GM23338 (cell line): Measurements from ENCODE around the gene ACSL3. TPM values are rescaled to one million over a fixed set of nuclear protein-coding genes. Genes with fewer than 3 reads are reported as not detected.

Experiments
- ATAC-seq: fragments of 200-7000 bp; cut with Tn5 transposase; 3 replicates; pipeline ENCODE4 v1.9.1; 2020
- DNase-seq: peaks from one replicate; pipeline ENCODE4 v3.0.0-alpha.2; 2015; ENCODE audit warnings: low spot score
- H2AFZ ChIP-seq: fragments of 200-600 bp; sonication (generic); 2 replicates; pipeline ENCODE4 v1.8.0; 2016; ENCODE audit warnings: antibody characterized with exemption, mild to moderate bottlenecking, moderate library complexity
- H3F3A ChIP-seq: fragments of 200-600 bp; sonication (generic); replicated peaks from 2 replicates; pipeline ENCODE4 v1.8.0; 2017; ENCODE audit warnings: antibody characterized with exemption, mixed run types, low read depth
- H3K27ac ChIP-seq: fragments of 200-600 bp; sonication (generic); 2 replicates; pipeline ENCODE4 v1.6.1; 2016; ENCODE audit warnings: low read depth
- H3K27me3 ChIP-seq: fragments of 200-600 bp; sonication (generic); 2 replicates; pipeline ENCODE4 v1.8.0; 2016; ENCODE audit warnings: mild to moderate bottlenecking, mixed run types, moderate library complexity; ENCODE audit not compliant: insufficient read depth
- H3K36me3 ChIP-seq: fragments of 200-600 bp; sonication (generic); 2 replicates; pipeline ENCODE4 v1.8.0; 2016; ENCODE audit warnings: mild to moderate bottlenecking; ENCODE audit not compliant: insufficient read depth
- H3K4me1 ChIP-seq: fragments of 200-600 bp; sonication (generic); 2 replicates; pipeline ENCODE4 v1.8.0; 2016; ENCODE audit warnings: mild to moderate bottlenecking, moderate library complexity; ENCODE audit not compliant: insufficient read depth
- H3K4me2 ChIP-seq: fragments of 200-600 bp; sonication (generic); 2 replicates; pipeline ENCODE4 v1.7.1; 2017; ENCODE audit warnings: mixed run types
- H3K4me3 ChIP-seq: fragments of 200-600 bp; sonication (generic); 2 replicates; pipeline ENCODE4 v1.6.1; 2016; ENCODE audit warnings: mixed run types
- H3K79me2 ChIP-seq: fragments of 200-600 bp; sonication (generic); replicated peaks from 2 replicates; pipeline ENCODE4 v1.8.0; 2017; ENCODE audit warnings: mild to moderate bottlenecking; ENCODE audit not compliant: insufficient read depth
- H3K9me2 ChIP-seq: fragments of 200-600 bp; sonication (generic); 2 replicates; pipeline ENCODE4 v1.8.0; 2017; ENCODE audit not compliant: insufficient read depth
- H4K20me1 ChIP-seq: fragments of 200-600 bp; sonication (generic); replicated peaks from 2 replicates; pipeline ENCODE4 v1.8.0; 2017; ENCODE audit warnings: mild to moderate bottlenecking; ENCODE audit not compliant: insufficient read depth
- H3K27ac Mint-ChIP-seq: 2 replicates; pipeline ENCODE4 v1.8.0; 2020; ENCODE audit warnings: inconsistent platforms, mild to moderate bottlenecking, moderate library complexity, mixed read lengths
- H3K27me3 Mint-ChIP-seq: 3 replicates; pipeline ENCODE4 v1.8.0; 2022; ENCODE audit warnings: low read depth, mild to moderate bottlenecking, moderate library complexity, mixed read lengths, inconsistent platforms; ENCODE audit not compliant: insufficient read depth, poor library complexity
- H3K36me3 Mint-ChIP-seq: 3 replicates; pipeline ENCODE4 v1.8.0; 2021; ENCODE audit warnings: low read depth, mild to moderate bottlenecking, inconsistent platforms, moderate library complexity, mixed read lengths
- H3K4me1 Mint-ChIP-seq: 3 replicates; pipeline ENCODE4 v1.8.0; 2020; ENCODE audit warnings: mild to moderate bottlenecking, inconsistent platforms, mixed read lengths
- H3K4me3 Mint-ChIP-seq: 3 replicates; pipeline ENCODE4 v1.8.0; 2021; ENCODE audit warnings: moderate library complexity, mild to moderate bottlenecking, inconsistent platforms, mixed read lengths
- H3K9me3 Mint-ChIP-seq: 3 replicates; pipeline ENCODE4 v1.8.0; 2020; ENCODE audit warnings: moderate library complexity, mild to moderate bottlenecking, inconsistent platforms, mixed read lengths
- CREB1 ChIP-seq: fragments of 250-450 bp; sonication (Bioruptor Pico); IDR thresholded peaks from 2 replicates; pipeline ENCODE4 v1.5.0; 2020; ENCODE audit warnings: low read depth, mild to moderate bottlenecking, moderate library complexity
- EZH2 ChIP-seq: fragments of 200-600 bp; sonication (generic); IDR thresholded peaks from one replicate; pipeline ENCODE4 v1.8.0; 2017; ENCODE audit warnings: antibody characterized with exemption, mild to moderate bottlenecking, low read depth; ENCODE audit not compliant: unreplicated experiment
- EZH2phosphoT487 ChIP-seq: fragments of 200-600 bp; sonication (generic); IDR thresholded peaks from one replicate; pipeline ENCODE4 v1.8.1; 2018; ENCODE audit warnings: antibody characterized with exemption; ENCODE audit not compliant: unreplicated experiment
- JUNB ChIP-seq: IDR thresholded peaks from one replicate; pipeline ENCODE4 v1.6.1; 2016; ENCODE audit warnings: antibody characterized with exemption; ENCODE audit not compliant: unreplicated experiment
- NANOG ChIP-seq: IDR thresholded peaks from 2 replicates; pipeline ENCODE4 v1.6.1; 2016; ENCODE audit warnings: antibody characterized with exemption, borderline replicate concordance
- POLR2AphosphoS5 ChIP-seq: IDR thresholded peaks from 2 replicates; pipeline ENCODE4 v1.6.1; 2016; ENCODE audit warnings: antibody characterized with exemption, low read depth
- STAT1 ChIP-seq: IDR thresholded peaks from one replicate; pipeline ENCODE4 v1.6.1; 2016; ENCODE audit warnings: antibody characterized with exemption; ENCODE audit not compliant: unreplicated experiment
- ZNF114 ChIP-seq: fragments of 250-450 bp; sonication (Bioruptor Pico); IDR thresholded peaks from 2 replicates; pipeline ENCODE4 v1.5.0; 2020; ENCODE audit warnings: mild to moderate bottlenecking, moderate library complexity
- ZNF331 ChIP-seq: fragments of 250-450 bp; sonication (Bioruptor Pico); IDR thresholded peaks from 2 replicates; pipeline ENCODE4 v1.5.0; 2020; ENCODE audit warnings: low read depth, mild to moderate bottlenecking, moderate library complexity
- polyA plus RNA-seq: library from polyadenylated mRNA; unstranded; fragments of >200 nt; fragmentation: Nextera tagmentation; extraction: Ambion mirVana; gene quantifications from 2 replicates; pipeline ENCODE4 v1.2.1, GENCODE V29; 2016
- total RNA-seq: library from RNA; depleted of rRNA; stranded (reverse); fragments of >200 nt; shearing (Covaris generic); gene quantifications from 2 replicates; pipeline ENCODE4 v1.2.3, GENCODE V29; 2014
- TF ChIP-seq, protein P1 (sequence below), 2 experiments: fragments of 200-600 bp in 1 of 2; sonication (generic) in 1 of 2; conservative IDR thresholded peaks; 2 replicates each; pipeline versions ENCODE4 v1.5.1 to v1.6.1; 2016 to 2017; ENCODE audit warnings: antibody characterized with exemption in 2 of 2, low read depth in 2 of 2, mild to moderate bottlenecking in 2 of 2, moderate library complexity in 1 of 2
- TF ChIP-seq, protein P2 (sequence below): fragments of 250-450 bp; sonication (Bioruptor Pico); IDR thresholded peaks from 2 replicates; pipeline ENCODE4 v1.5.0; 2020; ENCODE audit warnings: mild to moderate bottlenecking, moderate library complexity
- TF ChIP-seq, protein P3 (sequence below): IDR thresholded peaks from one replicate; pipeline ENCODE4 v1.6.1; 2018; ENCODE audit warnings: antibody characterized with exemption; ENCODE audit not compliant: unreplicated experiment
- TF ChIP-seq, protein P4 (sequence below): IDR thresholded peaks from 2 replicates; pipeline ENCODE4 v1.6.1; 2016; ENCODE audit warnings: antibody characterized with exemption

Gene ACSL3
- total and polyA plus RNA-seq, 2 experiments from 2014 or later, result 55.3 to 130 TPM

DNA sequence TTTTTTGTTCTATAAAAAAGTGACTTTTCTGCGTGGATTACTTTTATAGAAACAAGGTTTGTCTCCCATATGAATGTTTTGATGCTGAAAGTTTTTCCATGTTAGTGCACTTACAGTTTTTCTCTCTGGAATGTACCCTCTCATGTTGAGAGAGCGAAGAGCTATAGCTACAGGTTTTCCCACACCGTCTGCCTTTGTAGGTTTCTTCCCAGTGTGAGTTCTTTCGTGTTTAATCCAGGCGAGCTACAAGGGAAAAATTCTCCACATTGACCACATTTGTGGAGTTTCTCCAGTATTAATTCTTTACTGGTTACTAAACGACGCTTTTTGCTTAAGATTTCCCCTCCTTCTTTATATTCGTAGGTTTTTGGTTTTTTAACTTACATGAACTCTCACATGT lies 85.1 kb downstream of the ACSL3 start:
- Mint-ChIP-seq H3K9me3 (no peaks in the 10 kb centered on the region), H3K27me3 (peaks cover 6% of the 10 kb centered on the region), H3K4me3 (no peak overlapping the region), H3K27ac (peak overlapping the region; percentile 12; the same call in 1 of the 2 replicates), H3K4me1 (peaks cover 25% of the 10 kb centered on the region; the same call in 2 of the 3 replicates), H3K36me3 (no peaks in the 10 kb centered on the region)
- DNase-seq, result peak; percentile 33
- no peaks in the 10 kb centered on the region for H3K9me2 ChIP-seq
- H4K20me1 ChIP-seq, result no peaks in the 10 kb centered on the region
- no peak overlapping the region for H3K4me3 ChIP-seq
- H2AFZ ChIP-seq, result no peak overlapping the region
- peak; percentile 55 for ATAC-seq
- H3K79me2 ChIP-seq, result no peaks in the 10 kb centered on the region
- H3K27me3 ChIP-seq, result no peaks in the 10 kb centered on the region
- TF ChIP-seq, protein P1, sequence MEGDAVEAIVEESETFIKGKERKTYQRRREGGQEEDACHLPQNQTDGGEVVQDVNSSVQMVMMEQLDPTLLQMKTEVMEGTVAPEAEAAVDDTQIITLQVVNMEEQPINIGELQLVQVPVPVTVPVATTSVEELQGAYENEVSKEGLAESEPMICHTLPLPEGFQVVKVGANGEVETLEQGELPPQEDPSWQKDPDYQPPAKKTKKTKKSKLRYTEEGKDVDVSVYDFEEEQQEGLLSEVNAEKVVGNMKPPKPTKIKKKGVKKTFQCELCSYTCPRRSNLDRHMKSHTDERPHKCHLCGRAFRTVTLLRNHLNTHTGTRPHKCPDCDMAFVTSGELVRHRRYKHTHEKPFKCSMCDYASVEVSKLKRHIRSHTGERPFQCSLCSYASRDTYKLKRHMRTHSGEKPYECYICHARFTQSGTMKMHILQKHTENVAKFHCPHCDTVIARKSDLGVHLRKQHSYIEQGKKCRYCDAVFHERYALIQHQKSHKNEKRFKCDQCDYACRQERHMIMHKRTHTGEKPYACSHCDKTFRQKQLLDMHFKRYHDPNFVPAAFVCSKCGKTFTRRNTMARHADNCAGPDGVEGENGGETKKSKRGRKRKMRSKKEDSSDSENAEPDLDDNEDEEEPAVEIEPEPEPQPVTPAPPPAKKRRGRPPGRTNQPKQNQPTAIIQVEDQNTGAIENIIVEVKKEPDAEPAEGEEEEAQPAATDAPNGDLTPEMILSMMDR (conservative IDR thresholded peaks at IDR 0.05; ENCODE audit: low read depth in 2 of 2), result no peak
- TF ChIP-seq EZH2, result no peak
- TF ChIP-seq, protein P2, sequence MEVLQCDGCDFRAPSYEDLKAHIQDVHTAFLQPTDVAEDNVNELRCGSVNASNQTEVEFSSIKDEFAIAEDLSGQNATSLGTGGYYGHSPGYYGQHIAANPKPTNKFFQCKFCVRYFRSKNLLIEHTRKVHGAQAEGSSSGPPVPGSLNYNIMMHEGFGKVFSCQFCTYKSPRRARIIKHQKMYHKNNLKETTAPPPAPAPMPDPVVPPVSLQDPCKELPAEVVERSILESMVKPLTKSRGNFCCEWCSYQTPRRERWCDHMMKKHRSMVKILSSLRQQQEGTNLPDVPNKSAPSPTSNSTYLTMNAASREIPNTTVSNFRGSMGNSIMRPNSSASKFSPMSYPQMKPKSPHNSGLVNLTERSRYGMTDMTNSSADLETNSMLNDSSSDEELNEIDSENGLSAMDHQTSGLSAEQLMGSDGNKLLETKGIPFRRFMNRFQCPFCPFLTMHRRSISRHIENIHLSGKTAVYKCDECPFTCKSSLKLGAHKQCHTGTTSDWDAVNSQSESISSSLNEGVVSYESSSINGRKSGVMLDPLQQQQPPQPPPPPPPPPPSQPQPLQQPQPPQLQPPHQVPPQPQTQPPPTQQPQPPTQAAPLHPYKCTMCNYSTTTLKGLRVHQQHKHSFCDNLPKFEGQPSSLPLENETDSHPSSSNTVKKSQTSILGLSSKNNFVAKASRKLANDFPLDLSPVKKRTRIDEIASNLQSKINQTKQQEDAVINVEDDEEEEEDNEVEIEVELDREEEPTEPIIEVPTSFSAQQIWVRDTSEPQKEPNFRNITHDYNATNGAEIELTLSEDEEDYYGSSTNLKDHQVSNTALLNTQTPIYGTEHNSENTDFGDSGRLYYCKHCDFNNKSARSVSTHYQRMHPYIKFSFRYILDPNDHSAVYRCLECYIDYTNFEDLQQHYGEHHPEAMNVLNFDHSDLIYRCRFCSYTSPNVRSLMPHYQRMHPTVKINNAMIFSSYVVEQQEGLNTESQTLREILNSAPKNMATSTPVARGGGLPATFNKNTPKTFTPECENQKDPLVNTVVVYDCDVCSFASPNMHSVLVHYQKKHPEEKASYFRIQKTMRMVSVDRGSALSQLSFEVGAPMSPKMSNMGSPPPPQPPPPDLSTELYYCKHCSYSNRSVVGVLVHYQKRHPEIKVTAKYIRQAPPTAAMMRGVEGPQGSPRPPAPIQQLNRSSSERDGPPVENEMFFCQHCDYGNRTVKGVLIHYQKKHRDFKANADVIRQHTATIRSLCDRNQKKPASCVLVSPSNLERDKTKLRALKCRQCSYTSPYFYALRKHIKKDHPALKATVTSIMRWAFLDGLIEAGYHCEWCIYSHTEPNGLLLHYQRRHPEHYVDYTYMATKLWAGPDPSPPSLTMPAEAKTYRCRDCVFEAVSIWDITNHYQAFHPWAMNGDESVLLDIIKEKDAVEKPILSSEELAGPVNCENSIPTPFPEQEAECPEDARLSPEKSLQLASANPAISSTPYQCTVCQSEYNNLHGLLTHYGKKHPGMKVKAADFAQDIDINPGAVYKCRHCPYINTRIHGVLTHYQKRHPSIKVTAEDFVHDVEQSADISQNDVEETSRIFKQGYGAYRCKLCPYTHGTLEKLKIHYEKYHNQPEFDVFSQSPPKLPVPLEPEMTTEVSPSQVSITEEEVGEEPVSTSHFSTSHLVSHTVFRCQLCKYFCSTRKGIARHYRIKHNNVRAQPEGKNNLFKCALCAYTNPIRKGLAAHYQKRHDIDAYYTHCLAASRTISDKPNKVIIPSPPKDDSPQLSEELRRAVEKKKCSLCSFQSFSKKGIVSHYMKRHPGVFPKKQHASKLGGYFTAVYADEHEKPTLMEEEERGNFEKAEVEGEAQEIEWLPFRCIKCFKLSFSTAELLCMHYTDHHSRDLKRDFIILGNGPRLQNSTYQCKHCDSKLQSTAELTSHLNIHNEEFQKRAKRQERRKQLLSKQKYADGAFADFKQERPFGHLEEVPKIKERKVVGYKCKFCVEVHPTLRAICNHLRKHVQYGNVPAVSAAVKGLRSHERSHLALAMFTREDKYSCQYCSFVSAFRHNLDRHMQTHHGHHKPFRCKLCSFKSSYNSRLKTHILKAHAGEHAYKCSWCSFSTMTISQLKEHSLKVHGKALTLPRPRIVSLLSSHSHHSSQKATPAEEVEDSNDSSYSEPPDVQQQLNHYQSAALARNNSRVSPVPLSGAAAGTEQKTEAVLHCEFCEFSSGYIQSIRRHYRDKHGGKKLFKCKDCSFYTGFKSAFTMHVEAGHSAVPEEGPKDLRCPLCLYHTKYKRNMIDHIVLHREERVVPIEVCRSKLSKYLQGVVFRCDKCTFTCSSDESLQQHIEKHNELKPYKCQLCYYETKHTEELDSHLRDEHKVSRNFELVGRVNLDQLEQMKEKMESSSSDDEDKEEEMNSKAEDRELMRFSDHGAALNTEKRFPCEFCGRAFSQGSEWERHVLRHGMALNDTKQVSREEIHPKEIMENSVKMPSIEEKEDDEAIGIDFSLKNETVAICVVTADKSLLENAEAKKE, result no peak
- TF ChIP-seq NANOG, result no peak
- no peak for TF ChIP-seq EZH2phosphoT487
- no peak for TF ChIP-seq ZNF114
- TF ChIP-seq STAT1, result no peak
- no peak for TF ChIP-seq CREB1 (CRISPR knock-in tag)
- no peak for TF ChIP-seq POLR2AphosphoS5
- TF ChIP-seq, protein P3, sequence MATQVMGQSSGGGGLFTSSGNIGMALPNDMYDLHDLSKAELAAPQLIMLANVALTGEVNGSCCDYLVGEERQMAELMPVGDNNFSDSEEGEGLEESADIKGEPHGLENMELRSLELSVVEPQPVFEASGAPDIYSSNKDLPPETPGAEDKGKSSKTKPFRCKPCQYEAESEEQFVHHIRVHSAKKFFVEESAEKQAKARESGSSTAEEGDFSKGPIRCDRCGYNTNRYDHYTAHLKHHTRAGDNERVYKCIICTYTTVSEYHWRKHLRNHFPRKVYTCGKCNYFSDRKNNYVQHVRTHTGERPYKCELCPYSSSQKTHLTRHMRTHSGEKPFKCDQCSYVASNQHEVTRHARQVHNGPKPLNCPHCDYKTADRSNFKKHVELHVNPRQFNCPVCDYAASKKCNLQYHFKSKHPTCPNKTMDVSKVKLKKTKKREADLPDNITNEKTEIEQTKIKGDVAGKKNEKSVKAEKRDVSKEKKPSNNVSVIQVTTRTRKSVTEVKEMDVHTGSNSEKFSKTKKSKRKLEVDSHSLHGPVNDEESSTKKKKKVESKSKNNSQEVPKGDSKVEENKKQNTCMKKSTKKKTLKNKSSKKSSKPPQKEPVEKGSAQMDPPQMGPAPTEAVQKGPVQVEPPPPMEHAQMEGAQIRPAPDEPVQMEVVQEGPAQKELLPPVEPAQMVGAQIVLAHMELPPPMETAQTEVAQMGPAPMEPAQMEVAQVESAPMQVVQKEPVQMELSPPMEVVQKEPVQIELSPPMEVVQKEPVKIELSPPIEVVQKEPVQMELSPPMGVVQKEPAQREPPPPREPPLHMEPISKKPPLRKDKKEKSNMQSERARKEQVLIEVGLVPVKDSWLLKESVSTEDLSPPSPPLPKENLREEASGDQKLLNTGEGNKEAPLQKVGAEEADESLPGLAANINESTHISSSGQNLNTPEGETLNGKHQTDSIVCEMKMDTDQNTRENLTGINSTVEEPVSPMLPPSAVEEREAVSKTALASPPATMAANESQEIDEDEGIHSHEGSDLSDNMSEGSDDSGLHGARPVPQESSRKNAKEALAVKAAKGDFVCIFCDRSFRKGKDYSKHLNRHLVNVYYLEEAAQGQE, result no peak
- no peak for TF ChIP-seq ZNF331
- TF ChIP-seq JUNB, result no peak
- TF ChIP-seq, protein P4, sequence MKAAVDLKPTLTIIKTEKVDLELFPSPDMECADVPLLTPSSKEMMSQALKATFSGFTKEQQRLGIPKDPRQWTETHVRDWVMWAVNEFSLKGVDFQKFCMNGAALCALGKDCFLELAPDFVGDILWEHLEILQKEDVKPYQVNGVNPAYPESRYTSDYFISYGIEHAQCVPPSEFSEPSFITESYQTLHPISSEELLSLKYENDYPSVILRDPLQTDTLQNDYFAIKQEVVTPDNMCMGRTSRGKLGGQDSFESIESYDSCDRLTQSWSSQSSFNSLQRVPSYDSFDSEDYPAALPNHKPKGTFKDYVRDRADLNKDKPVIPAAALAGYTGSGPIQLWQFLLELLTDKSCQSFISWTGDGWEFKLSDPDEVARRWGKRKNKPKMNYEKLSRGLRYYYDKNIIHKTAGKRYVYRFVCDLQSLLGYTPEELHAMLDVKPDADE, result no peak
- H3K4me1 ChIP-seq, result peaks cover 18% of the 10 kb centered on the region
- no peaks in the 10 kb centered on the region for H3F3A ChIP-seq
- H3K4me2 ChIP-seq, result no peak overlapping the region
- H3K36me3 ChIP-seq, result no peaks in the 10 kb centered on the region
- H3K27ac ChIP-seq, result peak overlapping the region; percentile 33; the same call in 1 of the 2 replicates
